ENCODE measurements around the gene KIFC3. TPM values are rescaled to one million over a fixed set of nuclear protein-coding genes. Genes with fewer than 3 reads are reported as not detected.

The KIFC3 gene
- total RNA-seq, 2 experiments from 2014 or later = not detected

DNA sequence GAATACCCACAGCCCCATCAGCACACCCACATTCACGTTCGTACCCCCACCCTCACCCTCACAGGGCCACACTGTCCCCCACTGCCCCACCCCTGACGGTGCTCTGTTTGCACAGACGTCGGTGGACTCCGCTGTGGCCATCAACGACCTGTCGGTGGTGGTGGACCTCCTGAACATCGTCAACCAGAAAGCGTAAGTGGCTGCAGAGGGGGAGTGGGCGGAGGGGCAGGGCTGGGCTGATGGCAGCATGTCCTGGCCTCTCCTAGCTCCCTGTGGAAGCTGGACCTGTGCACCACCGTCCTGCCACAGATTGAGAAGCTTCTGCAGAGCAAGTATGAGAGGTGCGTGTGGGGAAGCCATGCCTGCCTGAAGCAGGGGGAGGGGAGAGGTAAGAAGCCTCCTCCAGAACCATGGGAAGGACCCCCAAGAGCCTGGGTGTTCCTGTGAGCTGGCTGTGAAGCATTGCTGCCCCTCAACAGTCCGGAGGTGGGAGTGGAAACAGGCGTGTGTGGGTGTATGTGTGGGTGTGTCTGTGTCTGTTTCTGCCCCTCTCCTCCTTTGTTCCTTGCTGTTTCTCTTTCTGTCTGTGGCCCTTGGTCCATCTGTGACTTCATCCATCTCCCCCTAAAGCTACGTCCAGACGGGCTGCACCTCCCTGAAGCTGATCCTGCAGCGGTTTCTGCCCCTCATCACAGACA, 46.4 kb downstream of the KIFC3 start:
- no peak overlapping the region for H3K4me3 ChIP-seq (ENCODE audit: low read length)
- TF ChIP-seq, protein P1, sequence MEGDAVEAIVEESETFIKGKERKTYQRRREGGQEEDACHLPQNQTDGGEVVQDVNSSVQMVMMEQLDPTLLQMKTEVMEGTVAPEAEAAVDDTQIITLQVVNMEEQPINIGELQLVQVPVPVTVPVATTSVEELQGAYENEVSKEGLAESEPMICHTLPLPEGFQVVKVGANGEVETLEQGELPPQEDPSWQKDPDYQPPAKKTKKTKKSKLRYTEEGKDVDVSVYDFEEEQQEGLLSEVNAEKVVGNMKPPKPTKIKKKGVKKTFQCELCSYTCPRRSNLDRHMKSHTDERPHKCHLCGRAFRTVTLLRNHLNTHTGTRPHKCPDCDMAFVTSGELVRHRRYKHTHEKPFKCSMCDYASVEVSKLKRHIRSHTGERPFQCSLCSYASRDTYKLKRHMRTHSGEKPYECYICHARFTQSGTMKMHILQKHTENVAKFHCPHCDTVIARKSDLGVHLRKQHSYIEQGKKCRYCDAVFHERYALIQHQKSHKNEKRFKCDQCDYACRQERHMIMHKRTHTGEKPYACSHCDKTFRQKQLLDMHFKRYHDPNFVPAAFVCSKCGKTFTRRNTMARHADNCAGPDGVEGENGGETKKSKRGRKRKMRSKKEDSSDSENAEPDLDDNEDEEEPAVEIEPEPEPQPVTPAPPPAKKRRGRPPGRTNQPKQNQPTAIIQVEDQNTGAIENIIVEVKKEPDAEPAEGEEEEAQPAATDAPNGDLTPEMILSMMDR (IDR thresholded peaks at IDR 0.05) = no peak
- H3K36me3 ChIP-seq (ENCODE audit: insufficient read depth, low read length) = peaks cover 9% of the 10 kb centered on the region
- peaks cover 15% of the 10 kb centered on the region for H3K4me1 ChIP-seq (ENCODE audit: insufficient read depth, low read length)
- no peak overlapping the region for H3K4me3 Mint-ChIP-seq
- no peaks in the 10 kb centered on the region for H3K9me3 Mint-ChIP-seq
- no peaks in the 10 kb centered on the region for H3K9me3 ChIP-seq (ENCODE audit: control insufficient read depth in 1 of 2, insufficient read depth in 1 of 2, low read length in 2 of 2)
- POLR2A ChIA-PET = no interaction called here
- no peak overlapping the region for H3K27ac ChIP-seq (ENCODE audit: low read depth in 1 of 2, low read length in 2 of 2)
- H3K27ac Mint-ChIP-seq = no peak overlapping the region
- H3K36me3 Mint-ChIP-seq (ENCODE audit: low read depth) = peaks cover 11% of the 10 kb centered on the region
- H3K27me3 Mint-ChIP-seq = no peaks in the 10 kb centered on the region
- CTCF ChIA-PET = interaction anchor here (1.1 kb wide), 1 partner anchor 10 kb away, joined by 3 read pairs; no protein-coding TSS in a partner anchor
- H3K4me1 Mint-ChIP-seq (ENCODE audit: low read depth) = no peaks in the 10 kb centered on the region
- DNase-seq (no peak), ATAC-seq (ENCODE audit: poor library complexity) (no peak)
- H3K27me3 ChIP-seq (ENCODE audit: control insufficient read depth in 1 of 2, insufficient read depth in 2 of 2, low read length in 2 of 2) = no peaks in the 10 kb centered on the region
- intact Hi-C loops (cut with DNase I, micrococcal nuclease) = loop anchor here (2.0 to 10.0 kb wide), 4 partner anchors 109 to 731 kb away; no protein-coding TSS in a partner anchor

DNA sequence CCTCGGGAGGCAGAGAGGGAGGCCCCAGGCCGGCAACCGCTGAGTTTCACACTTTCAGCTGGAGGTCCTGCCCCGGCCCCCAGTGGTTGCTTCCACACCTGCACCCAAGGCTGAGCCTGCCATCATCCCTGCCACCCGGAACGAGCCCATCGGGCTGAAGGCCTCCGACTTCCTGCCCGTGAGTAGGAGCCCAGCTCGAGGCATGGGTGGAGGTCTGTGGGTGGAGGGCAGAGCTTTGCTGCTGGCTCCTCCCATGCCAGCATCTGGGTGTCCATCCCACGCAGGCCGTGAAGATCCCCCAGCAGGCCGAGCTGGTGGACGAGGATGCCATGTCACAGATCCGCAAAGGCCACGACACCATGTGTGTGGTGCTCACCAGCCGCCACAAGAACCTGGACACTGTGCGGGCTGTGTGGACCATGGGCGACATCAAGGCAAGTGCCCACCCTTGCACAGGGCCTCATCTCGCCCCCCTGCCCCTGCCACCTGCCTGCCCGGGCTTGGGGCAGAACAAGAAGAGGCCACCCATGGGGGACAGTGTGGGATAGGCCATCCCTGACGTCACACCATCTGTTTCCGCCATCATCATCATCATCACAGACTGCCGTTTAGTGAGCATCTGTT, 47.1 kb downstream of the KIFC3 start:
- Mint-ChIP-seq H3K4me3 (no peak overlapping the region), H3K27me3 (no peaks in the 10 kb centered on the region), H3K9me3 (no peaks in the 10 kb centered on the region), H3K36me3 (ENCODE audit: low read depth) (peaks cover 11% of the 10 kb centered on the region), H3K4me1 (ENCODE audit: low read depth) (no peaks in the 10 kb centered on the region), H3K27ac (no peak overlapping the region)
- Histone ChIP-seq H3K27ac (ENCODE audit: low read depth in 1 of 2, low read length in 2 of 2) (no peak overlapping the region), H3K9me3 (ENCODE audit: control insufficient read depth in 1 of 2, insufficient read depth in 1 of 2, low read length in 2 of 2) (no peaks in the 10 kb centered on the region), H3K4me1 (ENCODE audit: insufficient read depth, low read length) (peaks cover 15% of the 10 kb centered on the region), H3K36me3 (ENCODE audit: insufficient read depth, low read length) (peaks cover 9% of the 10 kb centered on the region), H3K27me3 (ENCODE audit: control insufficient read depth in 1 of 2, insufficient read depth in 2 of 2, low read length in 2 of 2) (no peaks in the 10 kb centered on the region), H3K4me3 (ENCODE audit: low read length) (no peak overlapping the region)
- CTCF ChIA-PET = no interaction called here
- TF ChIP-seq, protein P1 (IDR thresholded peaks at IDR 0.05) = no peak
- POLR2A ChIA-PET = no interaction called here
- intact Hi-C loops (cut with DNase I, micrococcal nuclease) = loop anchor here (5.0 to 10.0 kb wide), 3 partner anchors 110 to 732 kb away; no protein-coding TSS in a partner anchor
- ATAC-seq (ENCODE audit: poor library complexity) (no peak), DNase-seq (no peak)

DNA sequence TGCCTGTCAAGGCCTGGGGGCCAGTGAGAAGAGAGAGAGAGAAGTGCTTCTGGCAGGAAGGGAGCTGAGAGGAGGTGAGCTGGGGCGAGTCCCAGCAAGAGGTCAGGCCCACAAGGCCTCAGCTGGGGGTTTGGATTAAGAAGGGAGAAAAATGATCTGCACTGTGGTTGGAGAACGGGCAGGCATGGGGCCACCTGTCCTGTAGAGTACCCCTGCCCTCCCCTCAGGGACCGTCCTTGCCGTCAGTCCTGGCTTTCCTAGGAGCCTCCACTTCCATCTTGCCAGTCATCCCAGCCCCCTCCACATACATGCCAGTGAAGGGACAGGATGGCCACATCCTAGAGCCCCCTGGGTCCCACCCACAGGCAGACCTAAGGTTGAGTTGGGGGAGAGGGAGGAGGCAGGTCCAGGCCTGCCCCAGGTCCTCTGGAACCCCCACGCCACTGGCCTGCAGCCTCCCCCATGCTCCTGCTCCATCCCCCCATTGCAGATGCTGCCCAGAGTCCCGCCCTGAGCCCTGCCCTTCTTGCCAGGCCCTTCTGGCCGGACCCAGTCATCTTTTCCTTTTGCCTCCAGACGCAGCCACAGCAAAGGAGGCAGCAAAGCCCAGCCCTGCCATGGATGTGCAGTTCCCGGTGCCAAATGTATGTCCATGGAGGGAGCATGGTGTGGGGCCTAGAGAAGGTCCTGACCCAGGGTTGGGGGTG, 47.8 kb downstream of the KIFC3 start:
- H3K4me3 Mint-ChIP-seq = no peak overlapping the region
- TF ChIP-seq, protein P1 (IDR thresholded peaks at IDR 0.05) = no peak
- CTCF ChIA-PET = no interaction called here
- intact Hi-C loops (cut with DNase I, micrococcal nuclease) = loop anchor here (5.0 to 10.0 kb wide), 3 partner anchors 110 to 733 kb away; no protein-coding TSS in a partner anchor
- peaks cover 11% of the 10 kb centered on the region for H3K36me3 Mint-ChIP-seq (ENCODE audit: low read depth)
- no peak overlapping the region for H3K4me3 ChIP-seq (ENCODE audit: low read length)
- POLR2A ChIA-PET = no interaction called here
- peaks cover 15% of the 10 kb centered on the region for H3K4me1 ChIP-seq (ENCODE audit: insufficient read depth, low read length)
- H3K27ac Mint-ChIP-seq = no peak overlapping the region
- H3K9me3 ChIP-seq (ENCODE audit: control insufficient read depth in 1 of 2, insufficient read depth in 1 of 2, low read length in 2 of 2) = no peaks in the 10 kb centered on the region
- DNase-seq (no peak), ATAC-seq (ENCODE audit: poor library complexity) (no peak)
- no peaks in the 10 kb centered on the region for H3K9me3 Mint-ChIP-seq
- H3K27ac ChIP-seq (ENCODE audit: low read depth in 1 of 2, low read length in 2 of 2) = no peak overlapping the region
- no peaks in the 10 kb centered on the region for H3K27me3 Mint-ChIP-seq
- H3K4me1 Mint-ChIP-seq (ENCODE audit: low read depth) = no peaks in the 10 kb centered on the region
- H3K27me3 ChIP-seq (ENCODE audit: control insufficient read depth in 1 of 2, insufficient read depth in 2 of 2, low read length in 2 of 2) = no peaks in the 10 kb centered on the region
- H3K36me3 ChIP-seq (ENCODE audit: insufficient read depth, low read length) = peaks cover 9% of the 10 kb centered on the region

Data from CD4-positive, alpha-beta T cell (primary cell).